Upper lobe of left lung (tissue), 6 donors: Measurements from ENCODE around the gene COX19. TPM values are rescaled to one million over a fixed set of nuclear protein-coding genes. Genes with fewer than 3 reads are reported as not detected.
A peak's percentile ranks its signal among the peaks of the same experiment; 100 is the strongest.

ENCODE experiments used
- ATAC-seq, 2 donors: fragments of 200-7000 bp; cut with Tn5 transposase; one replicate each; pipeline ENCODE4 v1.9.1; 2022; ENCODE audit warnings: mild to moderate bottlenecking in 2 of 2, moderate library complexity in 2 of 2; ENCODE audit not compliant: low FRiP score in 2 of 2
- DNase-seq, 2 donors: peaks; one replicate each; pipeline ENCODE4 v3.0.0-alpha.2; 2019 to 2020
- H3K27ac ChIP-seq, 4 donors: fragments of 200-600 bp; sonication (generic); one replicate each; pipeline ENCODE4 v1.5.1; 2016 to 2019
- H3K27me3 ChIP-seq, 4 donors: fragments of 200-600 bp; sonication (generic); one replicate each; pipeline ENCODE4 v1.5.1; 2017 to 2019
- H3K36me3 ChIP-seq, 4 donors: fragments of 200-600 bp; sonication (generic); one replicate each; pipeline ENCODE4 v1.5.1; 2016 to 2019
- H3K4me1 ChIP-seq, 4 donors: fragments of 200-600 bp; sonication (generic); one replicate each; pipeline ENCODE4 v1.5.1; 2018 to 2019
- H3K4me3 ChIP-seq, 4 donors: fragments of 200-600 bp; sonication (generic); one replicate each; pipeline ENCODE4 v1.5.1; 2017 to 2019; ENCODE audit warnings: mild to moderate bottlenecking in 2 of 4, moderate library complexity in 1 of 4
- H3K9me3 ChIP-seq, 4 donors: fragments of 200-600 bp; sonication (generic); one replicate each; pipeline ENCODE4 v1.5.1; 2018 to 2019
- EP300 ChIP-seq, 4 donors: sonication (generic); formaldehyde crosslinking; IDR thresholded peaks; one replicate each; pipeline ENCODE4 v1.5.1; 2017; ENCODE audit warnings: antibody characterized with exemption in 4 of 4, control low read depth in 2 of 4
- POLR2A ChIP-seq, 4 donors: fragments of 450-650 bp; IDR thresholded peaks; one replicate each; pipeline ENCODE4 v1.5.1; 2016 to 2017; ENCODE audit warnings: antibody characterized with exemption in 4 of 4, mild to moderate bottlenecking in 2 of 4
- POLR2AphosphoS5 ChIP-seq, 2 donors: sonication (generic); formaldehyde crosslinking; IDR thresholded peaks; one replicate each; pipeline ENCODE4 v1.5.1; 2017; ENCODE audit warnings: antibody characterized with exemption in 2 of 2
- WGBS, 2 donors: methylation state at CpG; one replicate each; pipeline ENCODE4 v1.1.5; 2017 to 2018; 5-methylcytosine and 5-hydroxymethylcytosine counted together
- total RNA-seq, 6 donors: library from RNA; depleted of rRNA in 4 of 6; stranded (reverse); fragments of >200 nt in 4 of 6; gene quantifications; one replicate each; pipeline versions ENCODE4 v1.1.0 to v1.2.1, GENCODE V29; 2016 to 2021
- TF ChIP-seq, protein P1 (sequence below), 6 experiments: fragments of 450-650 bp in 4 of 6; fragments of 200-600 bp in 2 of 6; sonication (generic) in 2 of 6; IDR thresholded peaks; one replicate each; pipeline ENCODE4 v1.5.1; 2016 to 2019; ENCODE audit warnings: antibody characterized with exemption in 6 of 6
- donor health status: DM: no; HTN: no; CAD: no; lungs with moderate emphysema.
- donor health status: DM: no; HTN: yes; CAD: no; lungs with severe emphysema.

The COX19 gene
- total RNA-seq, 6 donors from 2014 or later = 9.1 to 25.1 (median 11.5) TPM

DNA sequence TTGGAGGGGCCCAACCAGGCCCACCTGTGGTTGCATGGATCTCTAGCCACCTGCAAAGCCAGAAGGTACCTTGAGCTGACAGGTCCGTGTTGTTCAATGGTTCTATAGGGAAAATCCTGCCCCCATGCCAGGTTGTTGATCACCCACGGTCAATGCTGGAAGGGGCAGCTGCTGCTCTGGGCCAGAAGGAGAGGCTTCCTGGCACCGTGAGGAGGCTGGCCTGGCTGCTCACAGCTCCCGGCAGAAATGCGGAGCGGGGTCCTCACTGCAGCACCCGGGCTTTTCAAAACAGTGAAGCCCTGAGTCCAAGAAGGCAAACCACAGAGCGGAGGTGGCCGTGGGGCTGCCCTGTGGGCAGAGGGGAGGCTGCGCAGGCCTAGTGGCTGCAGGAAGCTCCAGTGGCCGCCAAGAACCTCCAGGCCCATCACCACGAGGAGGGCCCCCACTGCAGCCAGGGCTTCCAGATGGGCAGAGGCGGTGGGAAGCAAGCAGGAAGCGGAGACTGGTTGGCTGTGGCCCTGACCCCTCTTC lies 44.0 kb upstream of the COX19 start:
- ATAC-seq = no peak
- WGBS, 2 donors = 87 to 88% methylated on average over 9 to 14 of the region's 14 CpGs

DNA sequence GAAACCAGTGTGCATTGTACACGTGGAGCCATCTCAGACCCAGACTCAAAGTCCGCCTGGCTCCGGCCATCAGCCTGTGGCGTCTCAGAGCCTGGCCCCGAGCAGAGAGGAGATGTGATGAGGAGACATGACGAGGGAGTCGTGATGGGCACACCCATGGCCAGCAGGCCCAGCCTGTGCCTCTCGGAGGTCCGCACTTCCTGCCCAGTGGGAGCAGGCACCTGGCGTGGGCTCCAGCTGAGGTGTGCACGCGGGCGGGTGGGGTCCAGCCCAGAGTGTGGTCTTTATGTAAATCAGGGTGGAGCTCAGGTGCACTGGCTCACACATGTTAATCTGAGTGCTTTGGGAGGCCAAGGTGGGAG lies 43.0 kb upstream of the COX19 start:
- no peak for ATAC-seq
- H3K4me3 ChIP-seq = no peak overlapping the region
- H3K4me1 ChIP-seq = no peaks in the 10 kb centered on the region

More for the DNA sequence above, 44.0 kb upstream of the COX19 start:
- Histone ChIP-seq H3K36me3 (peaks cover 0 to 20% (median 8%) of the 10 kb centered on the region in 4 donors), H3K4me1 (no peaks in the 10 kb centered on the region), H3K9me3 (no peaks in the 10 kb centered on the region), H3K27me3 (no peaks in the 10 kb centered on the region), H3K4me3 (no peak overlapping the region), H3K27ac (no peak overlapping the region)
- TF ChIP-seq POLR2A (IDR thresholded peaks at IDR 0.05) (no peak), POLR2AphosphoS5 (IDR thresholded peaks at IDR 0.05) (no peak), EP300 (IDR thresholded peaks at IDR 0.05) (no peak)
- TF ChIP-seq, protein P1, sequence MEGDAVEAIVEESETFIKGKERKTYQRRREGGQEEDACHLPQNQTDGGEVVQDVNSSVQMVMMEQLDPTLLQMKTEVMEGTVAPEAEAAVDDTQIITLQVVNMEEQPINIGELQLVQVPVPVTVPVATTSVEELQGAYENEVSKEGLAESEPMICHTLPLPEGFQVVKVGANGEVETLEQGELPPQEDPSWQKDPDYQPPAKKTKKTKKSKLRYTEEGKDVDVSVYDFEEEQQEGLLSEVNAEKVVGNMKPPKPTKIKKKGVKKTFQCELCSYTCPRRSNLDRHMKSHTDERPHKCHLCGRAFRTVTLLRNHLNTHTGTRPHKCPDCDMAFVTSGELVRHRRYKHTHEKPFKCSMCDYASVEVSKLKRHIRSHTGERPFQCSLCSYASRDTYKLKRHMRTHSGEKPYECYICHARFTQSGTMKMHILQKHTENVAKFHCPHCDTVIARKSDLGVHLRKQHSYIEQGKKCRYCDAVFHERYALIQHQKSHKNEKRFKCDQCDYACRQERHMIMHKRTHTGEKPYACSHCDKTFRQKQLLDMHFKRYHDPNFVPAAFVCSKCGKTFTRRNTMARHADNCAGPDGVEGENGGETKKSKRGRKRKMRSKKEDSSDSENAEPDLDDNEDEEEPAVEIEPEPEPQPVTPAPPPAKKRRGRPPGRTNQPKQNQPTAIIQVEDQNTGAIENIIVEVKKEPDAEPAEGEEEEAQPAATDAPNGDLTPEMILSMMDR (IDR thresholded peaks at IDR 0.05) = no peak
- DNase-seq = peak in 1 of 2 donors; percentile 69

DNA sequence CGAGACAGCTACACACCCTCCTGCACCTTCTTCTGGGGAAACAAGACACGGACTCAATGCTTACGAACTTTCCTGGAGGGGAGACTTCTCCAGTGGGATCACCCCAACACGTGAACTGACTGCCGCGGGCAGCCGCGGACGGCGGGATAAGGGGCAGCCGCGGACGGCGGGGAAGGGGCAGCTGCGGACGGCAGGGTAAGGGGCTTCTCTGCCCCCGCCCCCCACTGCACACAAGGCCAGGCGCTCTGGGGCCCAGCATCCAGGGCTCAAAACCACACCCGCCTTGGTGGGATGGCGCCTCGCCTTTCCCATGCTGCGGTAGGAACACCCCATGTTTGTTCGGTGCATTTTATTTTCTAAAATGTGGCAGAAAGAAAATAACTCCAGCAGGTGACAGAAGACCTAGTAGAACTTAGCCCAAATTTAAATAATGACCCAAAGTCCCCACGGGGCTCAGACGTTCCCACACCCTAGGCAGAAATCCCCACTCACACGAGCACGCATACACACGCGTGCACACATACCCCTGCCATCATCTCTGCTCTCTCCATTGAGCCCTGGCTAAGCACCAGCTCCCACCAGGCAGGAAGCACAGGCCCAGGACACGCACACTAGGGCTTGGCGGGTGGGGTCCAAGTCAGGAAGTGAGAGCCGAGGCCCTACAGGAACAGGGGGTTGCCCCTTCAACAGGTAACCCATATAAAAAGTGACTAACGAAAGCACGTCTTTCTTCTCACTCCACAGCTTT lies 42.4 kb upstream of the COX19 start:
- no peak overlapping the region for H3K27ac ChIP-seq
- ATAC-seq = no peak
- WGBS, 2 donors = 89 to 93% methylated on average over 23 to 30 of the region's 34 CpGs

More for the DNA sequence above, 43.0 kb upstream of the COX19 start:
- Histone ChIP-seq H3K27ac (no peak overlapping the region), H3K36me3 (peaks cover 0 to 20% (median 8%) of the 10 kb centered on the region in 4 donors), H3K9me3 (no peaks in the 10 kb centered on the region), H3K27me3 (no peaks in the 10 kb centered on the region)
- TF ChIP-seq POLR2AphosphoS5 (IDR thresholded peaks at IDR 0.05) (no peak), POLR2A (IDR thresholded peaks at IDR 0.05) (no peak), EP300 (IDR thresholded peaks at IDR 0.05) (no peak)
- TF ChIP-seq, protein P1 (IDR thresholded peaks at IDR 0.05) = no peak
- 86 to 90% methylated on average over 10 to 13 of the region's 13 CpGs for WGBS, 2 donors
- DNase-seq = peak in 1 of 2 donors; percentile 77

DNA sequence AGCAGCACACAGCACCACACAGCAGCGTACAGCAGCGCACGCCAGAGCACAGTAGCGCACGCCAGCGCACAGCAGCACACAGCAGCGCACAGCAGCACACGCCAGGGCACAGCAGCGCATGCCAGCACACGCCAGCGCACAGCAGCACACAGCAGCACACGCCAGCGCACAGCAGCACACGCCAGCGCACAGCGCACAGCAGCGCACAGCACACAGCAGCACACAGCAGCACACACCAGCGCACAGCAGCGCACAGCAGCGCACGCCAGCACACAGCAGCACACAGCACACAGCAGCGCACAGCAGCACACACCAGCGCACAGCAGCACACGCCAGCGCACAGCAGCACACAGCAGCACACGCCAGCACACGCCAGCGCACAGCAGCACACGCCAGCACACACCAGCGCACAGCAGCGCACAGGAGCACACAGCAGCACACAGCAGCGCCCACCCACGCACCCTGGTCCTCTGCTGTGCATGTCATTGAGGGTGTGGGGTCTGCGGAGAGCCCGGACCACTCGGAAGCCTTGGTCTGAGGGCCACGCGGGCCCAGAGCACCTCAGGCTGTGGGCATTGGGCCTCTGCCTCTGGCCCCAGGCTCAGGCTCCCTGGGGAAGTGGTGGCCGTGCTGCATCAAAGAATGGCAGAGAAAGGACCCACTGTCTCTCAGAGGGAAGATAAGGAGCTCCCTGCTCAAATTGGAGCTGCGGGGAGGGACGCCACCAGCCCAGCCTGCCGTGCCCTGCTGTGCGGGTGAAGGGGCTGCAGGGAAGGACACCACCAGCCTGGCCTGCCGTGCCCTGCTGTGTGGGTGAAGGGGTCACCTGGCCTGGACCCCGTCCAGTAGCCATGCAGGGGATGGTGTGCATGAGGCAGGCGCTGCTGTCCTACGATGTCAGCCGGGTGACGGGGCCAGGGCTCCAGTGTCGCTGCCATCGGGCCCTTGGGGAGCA lies 41.5 kb upstream of the COX19 start:
- WGBS, 2 donors = 88 to 93% methylated on average over 6 to 33 of the region's 51 CpGs
- peak in 1 of 2 donors; percentile 57 for DNase-seq
- ATAC-seq = no peak
- Histone ChIP-seq H3K9me3 (no peaks in the 10 kb centered on the region), H3K36me3 (peaks cover 0 to 20% (median 6%) of the 10 kb centered on the region in 4 donors), H3K4me3 (no peak overlapping the region), H3K4me1 (peaks cover 0 to 2% (median 0%) of the 10 kb centered on the region in 4 donors), H3K27ac (no peak overlapping the region), H3K27me3 (no peaks in the 10 kb centered on the region)
- TF ChIP-seq EP300 (IDR thresholded peaks at IDR 0.05) (no peak), POLR2A (IDR thresholded peaks at IDR 0.05) (no peak)
- TF ChIP-seq, protein P1 (IDR thresholded peaks at IDR 0.05) = no peak

More for the DNA sequence above, 42.4 kb upstream of the COX19 start:
- no peaks in the 10 kb centered on the region for H3K4me1 ChIP-seq
- H3K36me3 ChIP-seq = peaks cover 0 to 20% (median 6%) of the 10 kb centered on the region in 4 donors
- no peak overlapping the region for H3K4me3 ChIP-seq
- no peak for TF ChIP-seq POLR2A (IDR thresholded peaks at IDR 0.05)
- TF ChIP-seq POLR2AphosphoS5 (IDR thresholded peaks at IDR 0.05) = no peak
- TF ChIP-seq, protein P1 (IDR thresholded peaks at IDR 0.05) = no peak
- no peak for TF ChIP-seq EP300 (IDR thresholded peaks at IDR 0.05)
- H3K27me3 ChIP-seq = no peaks in the 10 kb centered on the region
- DNase-seq = peak in 1 of 2 donors; percentile 72
- H3K9me3 ChIP-seq = no peaks in the 10 kb centered on the region
